ENCODE results near the gene NMNAT2. TPM values are rescaled to one million over a fixed set of nuclear protein-coding genes. Genes with fewer than 3 reads are reported as not detected.
A peak's percentile ranks its signal among the peaks of the same experiment; 100 is the strongest.

NMNAT2 gene
- total and polyA plus RNA-seq, 2 donors from 2014 or later: 0.17 to 2.0 TPM

DNA sequence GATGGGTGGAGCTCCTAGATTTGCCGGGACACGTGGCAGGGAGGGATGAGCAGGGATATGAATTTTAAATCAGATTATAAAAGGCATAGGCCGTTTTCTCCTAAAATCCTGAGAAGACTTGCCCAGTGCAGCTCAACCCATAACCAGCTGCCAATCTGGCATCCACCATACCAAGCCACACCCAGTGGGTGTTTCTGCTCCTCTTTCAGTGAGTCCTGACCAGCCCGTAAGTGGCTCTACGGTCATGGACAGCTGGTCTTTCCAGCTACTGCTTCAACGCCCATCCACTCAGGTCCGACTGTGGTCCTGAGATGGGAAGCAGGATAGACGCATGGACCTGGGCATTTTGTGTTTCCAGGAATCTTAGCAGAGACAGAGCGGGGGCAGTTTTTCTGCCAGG is 124.9 kb downstream of the NMNAT2 start:
- Histone ChIP-seq H3K4me1 (ENCODE audit: control insufficient read depth in 2 of 3, insufficient read depth in 2 of 3, low read depth in 1 of 3, low read length in 3 of 3) (no peaks in the 10 kb centered on the region), H3K9ac (ENCODE audit: low read length in 3 of 3) (no peak overlapping the region), H3K27me3 (ENCODE audit: control insufficient read depth, insufficient read depth, low read length) (no peaks in the 10 kb centered on the region), H3K4me3 (ENCODE audit: low read length in 3 of 3) (no peak overlapping the region), H3K36me3 (ENCODE audit: control insufficient read depth in 2 of 3, insufficient read depth in 3 of 3, low read length in 3 of 3) (no peaks in the 10 kb centered on the region), H3K27ac (ENCODE audit: low read depth in 2 of 2, low read length in 2 of 2) (no peak overlapping the region), H3K9me3 (ENCODE audit: control insufficient read depth in 2 of 3, insufficient read depth in 1 of 3, low read length in 3 of 3) (no peaks in the 10 kb centered on the region)
- intact Hi-C loops (cut with DNase I): no loop called here
- FAIRE-seq (no peak), DNase-seq (no peak)
- no peak for TF ChIP-seq CTCF (IDR thresholded peaks at IDR 0.05; ENCODE audit: borderline replicate concordance, extremely low read depth, insufficient read depth)

GRCh38 chr1:183291802-183292514 is 126.2 kb downstream of the NMNAT2 start:
- Histone ChIP-seq H3K27ac (ENCODE audit: low read depth in 2 of 2, low read length in 2 of 2) (no peak overlapping the region), H3K4me1 (ENCODE audit: control insufficient read depth in 2 of 3, insufficient read depth in 2 of 3, low read depth in 1 of 3, low read length in 3 of 3) (no peaks in the 10 kb centered on the region), H3K4me3 (ENCODE audit: low read length in 3 of 3) (no peak overlapping the region), H3K36me3 (ENCODE audit: control insufficient read depth in 2 of 3, insufficient read depth in 3 of 3, low read length in 3 of 3) (no peaks in the 10 kb centered on the region), H3K9ac (ENCODE audit: low read length in 3 of 3) (no peak overlapping the region), H3K27me3 (ENCODE audit: control insufficient read depth, insufficient read depth, low read length) (no peaks in the 10 kb centered on the region), H3K9me3 (ENCODE audit: control insufficient read depth in 2 of 3, insufficient read depth in 1 of 3, low read length in 3 of 3) (no peaks in the 10 kb centered on the region)
- TF ChIP-seq CTCF (IDR thresholded peaks at IDR 0.05; ENCODE audit: borderline replicate concordance, extremely low read depth, insufficient read depth): no peak
- DNase-seq: peak in 4 of 5 donors; percentile 62 to 88 (median 77)
- FAIRE-seq: no peak
- intact Hi-C loops (cut with DNase I): no loop called here

DNA sequence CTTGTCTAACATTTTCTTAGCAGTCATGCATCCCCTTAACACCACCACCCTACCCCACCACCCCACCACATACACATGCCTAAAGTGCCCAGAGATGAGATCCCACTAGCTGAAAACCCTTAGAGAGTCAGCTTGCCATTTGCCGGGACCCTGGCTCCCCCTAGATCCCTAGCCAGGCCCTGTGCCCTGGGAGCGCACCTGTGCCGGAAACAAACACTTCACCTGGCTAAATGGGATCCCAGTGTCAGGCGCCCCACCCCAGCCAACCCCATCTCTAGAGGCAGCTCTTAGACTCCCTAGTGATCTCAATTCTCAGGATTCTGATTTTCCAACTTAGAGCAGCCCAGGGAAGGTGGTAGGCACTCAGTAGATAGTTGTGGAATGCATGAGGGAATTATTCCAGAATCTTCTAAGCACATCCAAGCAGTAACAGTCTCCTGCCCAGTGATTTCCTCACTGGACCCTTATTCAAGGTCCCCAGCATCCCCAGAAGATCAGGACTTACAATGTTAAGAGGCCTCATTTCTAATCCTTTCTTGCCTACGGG is 126.9 kb downstream of the NMNAT2 start:
- Histone ChIP-seq H3K9me3 (ENCODE audit: control insufficient read depth in 2 of 3, insufficient read depth in 1 of 3, low read length in 3 of 3) (no peaks in the 10 kb centered on the region), H3K36me3 (ENCODE audit: control insufficient read depth in 2 of 3, insufficient read depth in 3 of 3, low read length in 3 of 3) (no peaks in the 10 kb centered on the region), H3K27ac (ENCODE audit: low read depth in 2 of 2, low read length in 2 of 2) (no peak overlapping the region), H3K4me1 (ENCODE audit: control insufficient read depth in 2 of 3, insufficient read depth in 2 of 3, low read depth in 1 of 3, low read length in 3 of 3) (no peaks in the 10 kb centered on the region), H3K27me3 (ENCODE audit: control insufficient read depth, insufficient read depth, low read length) (no peaks in the 10 kb centered on the region), H3K9ac (ENCODE audit: low read length in 3 of 3) (no peak overlapping the region), H3K4me3 (ENCODE audit: low read length in 3 of 3) (no peak overlapping the region)
- DNase-seq (no peak), FAIRE-seq (no peak)
- no peak for TF ChIP-seq CTCF (IDR thresholded peaks at IDR 0.05; ENCODE audit: borderline replicate concordance, extremely low read depth, insufficient read depth)
- intact Hi-C loops (cut with DNase I): no loop called here
